Ishikawa (cell line): ENCODE data around the gene GDF15.

Experiments used
- CEBPB ChIP-seq: IDR thresholded peaks from 2 replicates; pipeline ENCODE4 v1.6.1; 2012
- CREB1 ChIP-seq: IDR thresholded peaks from 2 replicates; pipeline ENCODE4 v1.6.1; 2012; ENCODE audit warnings: low read depth
- FOXM1 ChIP-seq: IDR thresholded peaks from 2 replicates; pipeline ENCODE4 v1.6.1; 2012; ENCODE audit warnings: low read depth, borderline replicate concordance
- MAX ChIP-seq: IDR thresholded peaks from 2 replicates; pipeline ENCODE4 v1.6.1; 2012
- NFIC ChIP-seq: IDR thresholded peaks from 2 replicates; pipeline ENCODE4 v1.6.1; 2012
- RAD21 ChIP-seq: IDR thresholded peaks from 2 replicates; pipeline ENCODE4 v1.6.1; 2012; ENCODE audit warnings: low read depth
- TAF1 ChIP-seq: IDR thresholded peaks from 2 replicates; pipeline ENCODE4 v1.6.1; 2012; ENCODE audit warnings: low read depth, mild to moderate bottlenecking
- TCF12 ChIP-seq: IDR thresholded peaks from 2 replicates; pipeline ENCODE4 v1.6.1; 2012; ENCODE audit warnings: low read depth
- TEAD4 ChIP-seq: IDR thresholded peaks from 2 replicates; pipeline ENCODE4 v1.6.1; 2012
- ZBTB7A ChIP-seq: IDR thresholded peaks from 2 replicates; pipeline ENCODE4 v1.6.1; 2012; ENCODE audit warnings: low read depth
- TF ChIP-seq, protein P1 (sequence below): IDR thresholded peaks from 2 replicates; pipeline ENCODE4 v1.6.1; 2012; ENCODE audit warnings: low read depth, mild to moderate bottlenecking

DNA sequence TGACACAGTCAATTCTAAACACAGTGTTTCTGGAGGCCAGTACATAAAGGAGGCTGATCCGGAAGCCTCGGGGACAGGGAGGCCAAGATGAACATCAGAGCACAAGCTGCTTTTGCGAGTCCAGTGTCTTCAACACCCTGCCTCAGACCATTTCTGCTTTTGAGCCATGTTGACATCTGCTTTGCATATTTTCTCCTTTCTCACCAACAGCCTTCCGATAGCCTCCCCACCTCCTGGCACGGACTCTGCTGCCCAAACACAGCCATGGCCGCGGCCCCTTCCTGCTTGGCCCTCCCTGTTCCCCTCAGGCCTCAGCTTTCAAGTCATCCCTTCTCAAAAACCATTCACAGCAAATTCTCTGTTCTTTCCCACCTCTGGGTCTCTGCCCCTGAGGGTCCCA lies 7.9 kb downstream of the GDF15 start:
- TF ChIP-seq TAF1 (no peak), CREB1 (no peak), CEBPB (no peak), MAX (no peak), FOXM1 (no peak), TEAD4 (no peak), ZBTB7A (no peak), NFIC (no peak), TCF12 (no peak), RAD21 (no peak)
- TF ChIP-seq, protein P1, sequence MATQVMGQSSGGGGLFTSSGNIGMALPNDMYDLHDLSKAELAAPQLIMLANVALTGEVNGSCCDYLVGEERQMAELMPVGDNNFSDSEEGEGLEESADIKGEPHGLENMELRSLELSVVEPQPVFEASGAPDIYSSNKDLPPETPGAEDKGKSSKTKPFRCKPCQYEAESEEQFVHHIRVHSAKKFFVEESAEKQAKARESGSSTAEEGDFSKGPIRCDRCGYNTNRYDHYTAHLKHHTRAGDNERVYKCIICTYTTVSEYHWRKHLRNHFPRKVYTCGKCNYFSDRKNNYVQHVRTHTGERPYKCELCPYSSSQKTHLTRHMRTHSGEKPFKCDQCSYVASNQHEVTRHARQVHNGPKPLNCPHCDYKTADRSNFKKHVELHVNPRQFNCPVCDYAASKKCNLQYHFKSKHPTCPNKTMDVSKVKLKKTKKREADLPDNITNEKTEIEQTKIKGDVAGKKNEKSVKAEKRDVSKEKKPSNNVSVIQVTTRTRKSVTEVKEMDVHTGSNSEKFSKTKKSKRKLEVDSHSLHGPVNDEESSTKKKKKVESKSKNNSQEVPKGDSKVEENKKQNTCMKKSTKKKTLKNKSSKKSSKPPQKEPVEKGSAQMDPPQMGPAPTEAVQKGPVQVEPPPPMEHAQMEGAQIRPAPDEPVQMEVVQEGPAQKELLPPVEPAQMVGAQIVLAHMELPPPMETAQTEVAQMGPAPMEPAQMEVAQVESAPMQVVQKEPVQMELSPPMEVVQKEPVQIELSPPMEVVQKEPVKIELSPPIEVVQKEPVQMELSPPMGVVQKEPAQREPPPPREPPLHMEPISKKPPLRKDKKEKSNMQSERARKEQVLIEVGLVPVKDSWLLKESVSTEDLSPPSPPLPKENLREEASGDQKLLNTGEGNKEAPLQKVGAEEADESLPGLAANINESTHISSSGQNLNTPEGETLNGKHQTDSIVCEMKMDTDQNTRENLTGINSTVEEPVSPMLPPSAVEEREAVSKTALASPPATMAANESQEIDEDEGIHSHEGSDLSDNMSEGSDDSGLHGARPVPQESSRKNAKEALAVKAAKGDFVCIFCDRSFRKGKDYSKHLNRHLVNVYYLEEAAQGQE: no peak
